ENCODE data around the gene JAKMIP1. TPM values are rescaled to one million over a fixed set of nuclear protein-coding genes. Genes with fewer than 3 reads are reported as not detected.
A peak's percentile ranks its signal among the peaks of the same experiment; 100 is the strongest.

Gene JAKMIP1
- total RNA-seq, 1 donor = not detected

DNA sequence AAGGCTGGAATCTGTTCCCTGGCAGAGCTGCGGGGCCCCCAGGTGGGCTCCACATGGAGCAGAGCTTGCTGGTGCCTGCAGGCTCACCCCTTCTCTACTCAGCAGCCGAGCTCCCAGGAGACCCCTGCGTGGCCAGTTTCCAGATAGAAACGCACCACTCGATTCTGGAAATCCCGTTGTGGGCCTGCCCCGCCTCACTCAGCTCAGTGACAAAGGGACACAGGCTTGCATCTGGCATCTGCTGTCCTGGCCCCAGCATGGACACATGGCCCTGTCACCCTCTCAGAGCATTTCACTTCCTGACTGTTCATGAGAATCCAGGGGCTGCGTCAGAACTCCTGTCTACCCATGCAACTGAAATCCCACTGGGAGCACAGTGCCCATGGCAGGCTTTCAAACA is 161.6 kb downstream of the JAKMIP1 start:
- Histone ChIP-seq H3K27ac (ENCODE audit: low read depth, low read length) (no peak overlapping the region), H3K36me3 (ENCODE audit: insufficient read depth, low read length) (no peaks in the 10 kb centered on the region), H4K20me1 (ENCODE audit: insufficient read depth, low read length) (no peaks in the 10 kb centered on the region), H3K4me3 (ENCODE audit: insufficient read depth, low read length) (no peak overlapping the region), H3K9me3 (ENCODE audit: low read depth, low read length) (no peaks in the 10 kb centered on the region), H2AFZ (ENCODE audit: low read length) (no peak overlapping the region), H3K79me2 (ENCODE audit: insufficient read depth, low read length) (no peaks in the 10 kb centered on the region), H3K4me2 (ENCODE audit: insufficient read depth, low read length) (no peak overlapping the region), H3K4me1 (ENCODE audit: insufficient read depth, low read length) (no peaks in the 10 kb centered on the region), H3K27me3 (ENCODE audit: insufficient read depth, low read length) (no peaks in the 10 kb centered on the region)
- DNase-seq (ENCODE audit: insufficient read length, low spot score, missing footprints) = peak; percentile 83
- TF ChIP-seq, protein P1, sequence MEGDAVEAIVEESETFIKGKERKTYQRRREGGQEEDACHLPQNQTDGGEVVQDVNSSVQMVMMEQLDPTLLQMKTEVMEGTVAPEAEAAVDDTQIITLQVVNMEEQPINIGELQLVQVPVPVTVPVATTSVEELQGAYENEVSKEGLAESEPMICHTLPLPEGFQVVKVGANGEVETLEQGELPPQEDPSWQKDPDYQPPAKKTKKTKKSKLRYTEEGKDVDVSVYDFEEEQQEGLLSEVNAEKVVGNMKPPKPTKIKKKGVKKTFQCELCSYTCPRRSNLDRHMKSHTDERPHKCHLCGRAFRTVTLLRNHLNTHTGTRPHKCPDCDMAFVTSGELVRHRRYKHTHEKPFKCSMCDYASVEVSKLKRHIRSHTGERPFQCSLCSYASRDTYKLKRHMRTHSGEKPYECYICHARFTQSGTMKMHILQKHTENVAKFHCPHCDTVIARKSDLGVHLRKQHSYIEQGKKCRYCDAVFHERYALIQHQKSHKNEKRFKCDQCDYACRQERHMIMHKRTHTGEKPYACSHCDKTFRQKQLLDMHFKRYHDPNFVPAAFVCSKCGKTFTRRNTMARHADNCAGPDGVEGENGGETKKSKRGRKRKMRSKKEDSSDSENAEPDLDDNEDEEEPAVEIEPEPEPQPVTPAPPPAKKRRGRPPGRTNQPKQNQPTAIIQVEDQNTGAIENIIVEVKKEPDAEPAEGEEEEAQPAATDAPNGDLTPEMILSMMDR (IDR thresholded peaks at IDR 0.05; ENCODE audit: extremely low read depth, low read depth, low read length) = no peak

DNA sequence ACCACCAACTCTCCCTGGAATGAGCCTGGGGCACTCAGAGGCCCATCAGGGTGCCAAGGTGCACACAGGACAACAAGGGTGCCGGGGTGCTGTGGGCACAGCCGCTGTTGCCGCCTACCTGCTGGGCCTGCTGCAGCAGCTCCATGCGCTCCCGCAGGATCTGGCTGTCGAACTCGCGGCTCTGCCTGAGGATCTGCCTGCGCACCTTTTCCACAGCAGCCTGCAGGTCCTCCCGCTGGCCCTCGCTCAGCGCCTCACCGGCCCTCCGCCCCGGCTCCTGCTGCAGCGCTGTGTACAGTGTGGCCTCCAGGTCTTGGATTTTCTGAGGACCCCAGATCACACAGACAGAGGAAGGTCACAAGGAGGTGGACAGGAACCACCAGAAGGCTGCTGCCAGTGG is 164.6 kb downstream of the JAKMIP1 start:
- Histone ChIP-seq H3K9me3 (ENCODE audit: low read depth, low read length) (no peaks in the 10 kb centered on the region), H3K36me3 (ENCODE audit: insufficient read depth, low read length) (no peaks in the 10 kb centered on the region), H3K4me1 (ENCODE audit: insufficient read depth, low read length) (no peaks in the 10 kb centered on the region), H3K27ac (ENCODE audit: low read depth, low read length) (no peak overlapping the region), H3K79me2 (ENCODE audit: insufficient read depth, low read length) (no peaks in the 10 kb centered on the region), H3K4me3 (ENCODE audit: insufficient read depth, low read length) (no peak overlapping the region), H4K20me1 (ENCODE audit: insufficient read depth, low read length) (no peaks in the 10 kb centered on the region), H3K27me3 (ENCODE audit: insufficient read depth, low read length) (no peaks in the 10 kb centered on the region), H2AFZ (ENCODE audit: low read length) (no peak overlapping the region), H3K4me2 (ENCODE audit: insufficient read depth, low read length) (no peak overlapping the region)
- DNase-seq (ENCODE audit: insufficient read length, low spot score, missing footprints) = no peak
- TF ChIP-seq, protein P1 (IDR thresholded peaks at IDR 0.05; ENCODE audit: extremely low read depth, low read depth, low read length) = no peak

DNA sequence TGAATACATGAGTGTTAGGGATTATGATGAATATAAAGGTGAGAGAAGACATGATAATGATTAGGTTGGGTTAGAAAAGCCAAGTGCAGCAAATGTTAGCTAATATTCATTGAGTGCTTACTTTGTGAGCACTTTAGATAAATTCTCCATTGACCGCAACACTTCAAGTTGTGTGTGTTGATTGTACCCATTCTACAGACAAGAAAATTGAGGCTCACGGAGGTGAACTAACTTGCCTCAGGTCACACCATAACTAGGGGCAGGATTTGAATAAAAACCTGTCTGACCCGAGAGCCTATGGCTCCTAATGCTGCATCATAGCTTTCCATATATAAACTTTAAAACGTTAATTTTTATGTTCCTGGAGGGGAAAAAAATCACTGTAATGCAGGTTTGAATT is 167.0 kb downstream of the JAKMIP1 start:
- no peak overlapping the region for H3K27ac ChIP-seq (ENCODE audit: low read depth, low read length)
- no peak overlapping the region for H3K4me3 ChIP-seq (ENCODE audit: insufficient read depth, low read length)
- H2AFZ ChIP-seq (ENCODE audit: low read length) = no peak overlapping the region
- no peak for DNase-seq (ENCODE audit: insufficient read length, low spot score, missing footprints)
- H4K20me1 ChIP-seq (ENCODE audit: insufficient read depth, low read length) = no peaks in the 10 kb centered on the region
- TF ChIP-seq, protein P1 (IDR thresholded peaks at IDR 0.05; ENCODE audit: extremely low read depth, low read depth, low read length) = no peak
- H3K36me3 ChIP-seq (ENCODE audit: insufficient read depth, low read length) = no peaks in the 10 kb centered on the region
- no peaks in the 10 kb centered on the region for H3K9me3 ChIP-seq (ENCODE audit: low read depth, low read length)
- no peak overlapping the region for H3K4me2 ChIP-seq (ENCODE audit: insufficient read depth, low read length)
- H3K27me3 ChIP-seq (ENCODE audit: insufficient read depth, low read length) = no peaks in the 10 kb centered on the region
- no peaks in the 10 kb centered on the region for H3K4me1 ChIP-seq (ENCODE audit: insufficient read depth, low read length)
- no peaks in the 10 kb centered on the region for H3K79me2 ChIP-seq (ENCODE audit: insufficient read depth, low read length)

DNA sequence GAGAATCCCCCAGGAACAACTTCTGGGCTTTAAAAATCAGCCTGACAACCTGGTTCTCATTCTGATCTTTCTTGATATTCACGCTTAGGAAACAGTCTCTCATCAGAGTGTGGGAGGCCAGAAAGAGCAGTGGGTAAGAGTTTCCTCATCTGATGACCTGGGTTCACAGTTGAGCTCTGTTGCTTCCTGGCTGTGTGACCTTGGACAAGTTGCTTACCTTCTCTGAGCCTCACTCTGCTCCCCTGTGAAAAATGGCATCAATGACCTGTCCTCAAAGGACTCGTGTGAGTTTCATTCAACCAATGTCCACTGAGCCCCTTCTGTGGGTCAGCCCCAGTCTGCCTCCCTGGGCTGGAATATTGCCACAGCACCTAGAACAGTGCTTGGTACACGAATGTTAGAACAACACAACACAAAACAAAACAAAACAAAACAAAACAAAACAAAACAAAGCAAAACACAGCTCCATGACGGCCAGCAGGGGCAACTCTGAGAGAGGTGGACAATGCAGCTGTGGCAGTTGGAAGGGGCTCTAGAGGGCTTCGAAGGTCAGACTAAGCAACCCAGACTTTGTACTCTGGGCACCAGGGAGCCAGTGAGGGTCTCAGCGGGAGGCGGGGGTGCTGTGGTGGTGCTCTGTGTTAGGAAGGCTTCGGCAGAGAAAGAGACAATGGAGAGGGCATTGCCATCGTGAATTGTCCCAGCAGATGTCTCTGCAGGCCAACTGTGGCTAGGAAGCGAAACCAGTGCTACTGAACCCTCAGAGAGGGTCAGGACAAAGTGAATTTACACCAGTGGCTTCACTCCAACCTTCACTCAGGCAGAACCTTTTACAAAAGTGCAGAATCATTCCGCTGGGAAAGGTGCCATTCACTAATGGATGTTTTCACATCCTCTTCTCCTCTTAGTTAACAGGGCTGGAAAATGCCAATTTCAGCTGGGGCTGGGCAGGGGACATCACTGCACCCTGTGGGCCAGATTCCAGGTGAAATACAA is 167.8 kb downstream of the JAKMIP1 start:
- no peak overlapping the region for H3K27ac ChIP-seq (ENCODE audit: low read depth, low read length)
- no peaks in the 10 kb centered on the region for H4K20me1 ChIP-seq (ENCODE audit: insufficient read depth, low read length)
- H3K79me2 ChIP-seq (ENCODE audit: insufficient read depth, low read length) = no peaks in the 10 kb centered on the region
- H3K4me3 ChIP-seq (ENCODE audit: insufficient read depth, low read length) = no peak overlapping the region
- no peak overlapping the region for H2AFZ ChIP-seq (ENCODE audit: low read length)
- TF ChIP-seq, protein P1 (IDR thresholded peaks at IDR 0.05; ENCODE audit: extremely low read depth, low read depth, low read length) = no peak
- no peaks in the 10 kb centered on the region for H3K9me3 ChIP-seq (ENCODE audit: low read depth, low read length)
- no peak for DNase-seq (ENCODE audit: insufficient read length, low spot score, missing footprints)
- no peak overlapping the region for H3K4me2 ChIP-seq (ENCODE audit: insufficient read depth, low read length)
- H3K36me3 ChIP-seq (ENCODE audit: insufficient read depth, low read length) = no peaks in the 10 kb centered on the region
- H3K4me1 ChIP-seq (ENCODE audit: insufficient read depth, low read length) = no peaks in the 10 kb centered on the region
- no peaks in the 10 kb centered on the region for H3K27me3 ChIP-seq (ENCODE audit: insufficient read depth, low read length)
